Karpas-422 (cell line): ENCODE data around the gene FSTL3. TPM values are rescaled to one million over a fixed set of nuclear protein-coding genes. Genes with fewer than 3 reads are reported as not detected.

Source experiments
- DNase-seq: peaks from one replicate; pipeline ENCODE4 v3.0.0-alpha.2; 2015
- H2AFZ ChIP-seq: fragments of 200-600 bp; sonication (generic); 2 replicates; pipeline ENCODE4 v1.6.1; 2014; ENCODE audit warnings: antibody characterized with exemption, low read length, mixed read lengths
- H3K27ac ChIP-seq: fragments of 200-600 bp; sonication (generic); 2 replicates; pipeline ENCODE4 v1.5.1; 2014; ENCODE audit warnings: mild to moderate bottlenecking, low read length, moderate library complexity
- H3K27me3 ChIP-seq: fragments of 200-600 bp; sonication (generic); 2 replicates; pipeline ENCODE4 v1.6.1; 2014; ENCODE audit warnings: low read length, mixed read lengths
- H3K36me3 ChIP-seq: fragments of 200-600 bp; sonication (generic); 2 replicates; pipeline ENCODE4 v1.6.1; 2014; ENCODE audit warnings: low read length, mixed read lengths; ENCODE audit not compliant: insufficient read depth
- H3K4me1 ChIP-seq: fragments of 200-600 bp; sonication (generic); 2 replicates; pipeline ENCODE4 v1.6.1; 2014; ENCODE audit warnings: mild to moderate bottlenecking, low read length, mixed read lengths
- H3K4me2 ChIP-seq: fragments of 200-600 bp; sonication (generic); 2 replicates; pipeline ENCODE4 v1.6.1; 2014; ENCODE audit warnings: low read length, low read depth, mild to moderate bottlenecking; ENCODE audit not compliant: poor library complexity, severe bottlenecking
- H3K4me3 ChIP-seq: fragments of 200-600 bp; sonication (generic); 2 replicates; pipeline ENCODE4 v1.5.1; 2014; ENCODE audit warnings: mild to moderate bottlenecking, antibody characterized with exemption, low read length, mixed read lengths
- H3K79me2 ChIP-seq: fragments of 200-600 bp; sonication (generic); 2 replicates; pipeline ENCODE4 v1.6.1; 2014; ENCODE audit warnings: mild to moderate bottlenecking, low read length, mixed read lengths
- H3K9ac ChIP-seq: fragments of 200-600 bp; sonication (generic); 2 replicates; pipeline ENCODE4 v1.6.0; 2014; ENCODE audit warnings: low read length
- H3K9me2 ChIP-seq: fragments of 200-600 bp; sonication (generic), shearing (Covaris generic); replicated peaks from 2 replicates; pipeline ENCODE4 v1.6.0; 2014; ENCODE audit warnings: mild to moderate bottlenecking, low read length, moderate library complexity; ENCODE audit not compliant: insufficient read depth
- H3K9me3 ChIP-seq: fragments of 300-700, 200-600 bp; sonication (generic); 2 replicates; pipeline ENCODE4 v1.6.1; 2014; ENCODE audit warnings: low read length, mixed read lengths
- H4K20me1 ChIP-seq: fragments of 200-600 bp; sonication (generic); 2 replicates; pipeline ENCODE4 v1.6.1; 2014; ENCODE audit warnings: mild to moderate bottlenecking, antibody characterized with exemption, low read length, low read depth; ENCODE audit not compliant: insufficient read depth
- total RNA-seq: library from RNA; depleted of rRNA; stranded (reverse); fragments of >200 nt; shearing (Covaris generic); gene quantifications from 2 replicates; pipeline ENCODE4 v1.2.3, GENCODE V29; 2014; ENCODE audit warnings: low replicate concordance

The FSTL3 gene
- total RNA-seq, 1 experiment from 2014 or later, result 2.3 TPM

DNA sequence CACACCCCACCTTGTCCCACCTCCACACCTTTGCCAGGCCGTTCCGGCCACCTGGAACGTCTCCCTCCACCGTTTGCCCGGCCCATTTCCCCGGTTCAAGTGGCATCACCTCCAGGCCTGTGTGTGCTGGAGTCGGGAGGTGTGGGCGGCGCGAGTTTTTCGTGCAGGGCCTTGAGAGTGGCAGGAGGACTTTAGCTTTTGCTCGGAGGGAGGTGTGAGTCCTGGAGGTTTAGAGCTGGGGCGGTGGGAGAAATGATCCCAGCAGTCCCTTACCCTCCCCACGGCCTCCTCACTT is 28.2 kb downstream of the FSTL3 start:
- DNase-seq, result no peak
- no peak overlapping the region for H3K4me2 ChIP-seq
- no peak overlapping the region for H3K4me3 ChIP-seq
- H2AFZ ChIP-seq, result no peak overlapping the region
- H4K20me1 ChIP-seq, result no peaks in the 10 kb centered on the region
- H3K9ac ChIP-seq, result no peak overlapping the region
- H3K9me3 ChIP-seq, result no peaks in the 10 kb centered on the region
- no peaks in the 10 kb centered on the region for H3K9me2 ChIP-seq
- no peaks in the 10 kb centered on the region for H3K27me3 ChIP-seq
- no peak overlapping the region for H3K27ac ChIP-seq
- H3K36me3 ChIP-seq, result no peaks in the 10 kb centered on the region
- no peaks in the 10 kb centered on the region for H3K79me2 ChIP-seq
- H3K4me1 ChIP-seq, result no peaks in the 10 kb centered on the region

DNA sequence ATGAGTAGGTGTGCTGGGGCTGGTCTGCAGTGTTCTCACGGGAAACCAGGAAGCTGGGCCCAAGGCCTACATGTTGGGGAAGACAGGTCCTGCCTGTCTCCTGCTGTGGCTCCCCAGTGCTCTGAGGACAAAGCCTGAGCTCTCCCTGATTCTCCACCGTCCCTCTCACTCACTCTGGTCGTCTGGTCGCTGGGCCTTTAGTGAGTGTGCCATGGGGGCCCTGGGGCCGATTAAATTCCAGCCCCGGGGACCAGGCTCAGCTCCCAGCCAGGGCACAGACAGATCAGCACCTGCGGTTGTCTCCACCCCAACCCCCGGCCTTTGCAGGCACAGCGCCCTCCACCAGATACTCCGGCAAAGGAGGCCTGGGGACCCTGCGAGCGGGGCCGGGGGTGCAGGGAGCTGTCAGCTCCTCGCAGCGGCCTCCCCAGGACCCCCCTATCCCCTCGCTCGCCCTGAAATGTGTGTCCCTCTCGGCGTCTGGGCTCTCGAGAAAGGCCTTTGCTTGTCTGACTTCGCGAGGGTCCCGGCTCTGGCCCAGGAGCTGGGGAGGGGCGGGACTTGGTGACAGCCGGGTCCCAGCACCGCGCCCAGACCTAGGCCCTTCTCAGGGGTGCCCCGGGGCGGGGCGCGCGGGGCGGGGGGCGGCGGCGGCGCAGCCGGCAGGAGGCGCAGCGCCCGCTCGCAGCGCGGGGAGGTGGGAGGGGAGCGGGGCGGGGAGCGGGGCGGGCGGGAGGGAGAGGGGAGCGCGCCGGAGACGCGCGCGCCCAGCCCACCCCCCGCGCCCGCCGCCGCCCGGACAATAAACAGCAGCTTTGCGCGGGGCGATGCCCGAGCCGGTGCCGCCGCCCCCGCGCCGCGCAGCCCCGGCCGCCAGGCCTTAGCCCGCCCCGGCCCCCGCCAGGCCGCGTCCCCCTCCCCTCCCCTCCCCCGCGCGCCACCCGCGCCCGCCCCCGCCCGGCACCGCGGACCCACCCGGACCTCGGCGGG is 32.3 kb downstream of the FSTL3 start, which contains the start of gene PALM:
PALM (plus strand) TSS at position 782 of the 990 bp plus-strand sequence. CDS start 212 bp downstream, outside the sequence.
- no peaks in the 10 kb centered on the region for H3K27me3 ChIP-seq
- no peak within 1 kb of the TSS for H2AFZ ChIP-seq
- no peak for DNase-seq
- no peak within 1 kb of the TSS for H3K4me3 ChIP-seq
- H3K4me2 ChIP-seq, result no peak within 1 kb of the TSS
- no peaks in the 10 kb centered on the region for H4K20me1 ChIP-seq
- H3K79me2 ChIP-seq, result no peaks in the 10 kb centered on the region
- no peaks in the 10 kb centered on the region for H3K4me1 ChIP-seq
- H3K9ac ChIP-seq, result no peak within 1 kb of the TSS
- no peaks in the 10 kb centered on the region for H3K9me3 ChIP-seq
- H3K9me2 ChIP-seq, result no peaks in the 10 kb centered on the region
- H3K27ac ChIP-seq, result no peak within 1 kb of the TSS
- no peaks in the 10 kb centered on the region for H3K36me3 ChIP-seq

DNA sequence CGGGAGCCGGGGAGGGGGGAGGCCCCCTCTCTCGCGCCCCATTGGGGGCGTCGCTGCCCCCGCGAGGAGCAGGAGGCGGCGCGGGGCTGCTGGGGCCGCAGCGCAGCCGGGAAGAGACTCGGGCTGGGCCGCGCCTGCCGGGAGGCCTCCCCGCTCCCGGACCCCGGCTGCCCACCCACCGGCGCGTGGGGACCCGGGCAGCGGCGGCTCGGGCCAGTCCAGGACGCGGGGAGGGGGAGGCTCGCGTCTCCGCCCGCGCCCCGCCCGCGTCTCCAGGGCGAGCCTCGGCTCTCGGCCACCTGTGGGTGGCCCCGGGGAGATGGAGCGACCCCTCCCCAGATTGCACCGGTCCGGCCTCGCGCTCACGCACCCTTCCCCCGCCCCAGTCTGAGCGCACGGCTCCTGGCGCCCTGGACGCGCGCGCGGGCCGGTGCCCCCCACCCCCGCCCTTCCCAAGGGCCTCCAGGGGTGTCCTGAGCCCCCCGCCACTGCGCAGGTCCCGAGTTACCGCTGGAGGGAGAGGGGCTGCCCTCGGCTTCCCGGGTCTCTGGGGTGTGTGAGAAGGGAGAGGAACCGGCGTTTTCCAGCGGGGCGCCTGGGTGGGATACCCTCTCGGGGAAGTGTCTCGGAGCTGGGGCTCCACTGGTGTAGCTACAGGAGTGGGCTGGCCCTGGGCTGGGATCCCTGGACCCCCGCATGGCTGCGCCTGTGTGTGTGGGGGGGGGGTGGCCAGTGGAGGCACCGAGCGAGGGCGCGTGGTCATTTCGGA is 33.2 kb downstream of the FSTL3 start:
- no peaks in the 10 kb centered on the region for H3K9me2 ChIP-seq
- no peaks in the 10 kb centered on the region for H3K9me3 ChIP-seq
- no peaks in the 10 kb centered on the region for H3K4me1 ChIP-seq
- no peak overlapping the region for H3K9ac ChIP-seq
- no peaks in the 10 kb centered on the region for H3K79me2 ChIP-seq
- no peak overlapping the region for H3K27ac ChIP-seq
- no peaks in the 10 kb centered on the region for H4K20me1 ChIP-seq
- H2AFZ ChIP-seq, result no peak overlapping the region
- H3K4me2 ChIP-seq, result no peak overlapping the region
- no peak for DNase-seq
- H3K36me3 ChIP-seq, result no peaks in the 10 kb centered on the region
- H3K27me3 ChIP-seq, result no peaks in the 10 kb centered on the region
- H3K4me3 ChIP-seq, result no peak overlapping the region

DNA sequence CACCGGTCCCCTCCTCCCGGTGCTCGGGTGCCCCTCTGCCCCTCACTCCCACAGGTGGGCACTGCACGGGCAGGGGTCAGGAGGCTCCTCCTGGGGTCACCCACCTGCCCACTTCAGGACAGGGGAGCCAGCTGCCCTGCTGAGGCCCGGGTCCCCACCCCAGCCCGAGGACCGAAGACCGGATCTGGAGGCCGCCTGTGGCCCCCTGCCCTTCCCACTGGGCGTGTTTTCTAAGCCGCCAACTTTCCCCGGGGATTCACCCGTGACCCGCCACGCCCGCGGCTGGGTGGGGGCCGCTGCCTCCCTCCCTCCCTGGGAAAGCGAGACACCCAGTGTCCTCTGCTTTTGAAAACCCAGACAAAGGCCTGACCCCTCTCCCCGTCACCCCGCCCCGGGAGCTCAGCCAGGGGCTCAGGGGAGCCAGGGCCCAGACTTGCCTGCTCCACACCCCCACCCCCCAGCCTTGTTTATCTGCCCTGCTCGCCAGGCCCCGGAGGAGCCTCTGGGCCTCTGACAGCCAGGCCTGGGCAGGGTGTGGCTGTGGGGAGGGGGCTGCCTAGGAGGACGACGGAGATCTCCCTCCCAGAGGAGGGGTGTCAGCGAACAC is 33.9 kb downstream of the FSTL3 start:
- no peak overlapping the region for H3K4me2 ChIP-seq
- H3K9ac ChIP-seq, result no peak overlapping the region

DNA sequence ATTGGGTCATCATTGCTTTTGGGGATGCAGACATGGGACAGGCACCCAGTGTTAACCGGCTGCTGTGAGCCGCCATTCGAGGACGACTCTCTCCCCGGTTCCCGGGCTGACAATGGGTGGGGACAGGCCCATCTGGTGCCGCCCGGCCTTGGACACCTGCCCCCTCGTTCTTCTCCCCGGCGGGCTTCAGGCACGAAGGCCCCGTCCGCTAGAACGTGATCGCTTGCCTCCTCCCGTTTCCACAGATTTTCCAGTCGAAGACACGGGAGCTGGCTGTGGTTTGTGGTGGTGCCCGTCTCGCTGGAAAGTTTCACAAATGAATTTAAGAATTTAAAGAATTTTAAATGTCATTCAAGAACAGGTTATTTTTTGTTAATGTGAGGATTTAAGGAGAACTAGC is 34.6 kb downstream of the FSTL3 start:
- Histone ChIP-seq H3K27ac (no peak overlapping the region), H2AFZ (no peak overlapping the region), H3K9ac (no peak overlapping the region), H4K20me1 (no peaks in the 10 kb centered on the region), H3K4me2 (no peak overlapping the region), H3K36me3 (no peaks in the 10 kb centered on the region), H3K4me1 (no peaks in the 10 kb centered on the region), H3K4me3 (no peak overlapping the region), H3K9me3 (no peaks in the 10 kb centered on the region), H3K9me2 (no peaks in the 10 kb centered on the region), H3K27me3 (no peaks in the 10 kb centered on the region), H3K79me2 (no peaks in the 10 kb centered on the region)
- no peak for DNase-seq

More for the DNA sequence above, 33.9 kb downstream of the FSTL3 start:
- Histone ChIP-seq H3K79me2 (no peaks in the 10 kb centered on the region), H3K4me1 (no peaks in the 10 kb centered on the region), H3K9me3 (no peaks in the 10 kb centered on the region), H3K4me3 (no peak overlapping the region), H2AFZ (no peak overlapping the region), H3K27me3 (no peaks in the 10 kb centered on the region), H3K9me2 (no peaks in the 10 kb centered on the region), H4K20me1 (no peaks in the 10 kb centered on the region), H3K36me3 (no peaks in the 10 kb centered on the region), H3K27ac (no peak overlapping the region)
- DNase-seq, result no peak

DNA sequence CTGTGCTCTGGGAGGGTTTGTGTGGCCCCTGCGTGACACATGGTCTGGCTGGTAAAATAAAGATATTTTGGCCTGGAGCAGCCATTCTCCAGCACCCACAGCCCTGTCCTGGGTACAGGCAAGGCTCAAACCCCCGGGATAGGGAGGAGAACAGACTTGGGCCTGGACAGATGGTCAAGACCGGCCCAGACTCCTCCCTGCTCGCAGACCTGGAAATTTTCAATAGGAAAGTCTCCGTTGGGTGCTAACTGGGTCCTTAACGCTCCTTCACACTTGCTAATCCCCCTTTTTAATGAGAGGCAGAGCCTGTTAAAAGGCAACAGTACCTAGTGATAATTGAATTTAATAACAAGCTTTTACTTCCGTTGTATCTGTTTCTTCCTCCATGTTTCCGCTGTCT is 35.1 kb downstream of the FSTL3 start:
- H3K79me2 ChIP-seq, result no peaks in the 10 kb centered on the region
- no peak overlapping the region for H3K9ac ChIP-seq
- no peaks in the 10 kb centered on the region for H3K4me1 ChIP-seq
- no peak overlapping the region for H2AFZ ChIP-seq
- H3K9me2 ChIP-seq, result no peaks in the 10 kb centered on the region
- H3K4me3 ChIP-seq, result no peak overlapping the region
- no peak overlapping the region for H3K27ac ChIP-seq
- DNase-seq, result no peak
- no peaks in the 10 kb centered on the region for H3K36me3 ChIP-seq
- no peaks in the 10 kb centered on the region for H3K27me3 ChIP-seq
- H3K4me2 ChIP-seq, result no peak overlapping the region
- H4K20me1 ChIP-seq, result no peaks in the 10 kb centered on the region
- H3K9me3 ChIP-seq, result no peaks in the 10 kb centered on the region

DNA sequence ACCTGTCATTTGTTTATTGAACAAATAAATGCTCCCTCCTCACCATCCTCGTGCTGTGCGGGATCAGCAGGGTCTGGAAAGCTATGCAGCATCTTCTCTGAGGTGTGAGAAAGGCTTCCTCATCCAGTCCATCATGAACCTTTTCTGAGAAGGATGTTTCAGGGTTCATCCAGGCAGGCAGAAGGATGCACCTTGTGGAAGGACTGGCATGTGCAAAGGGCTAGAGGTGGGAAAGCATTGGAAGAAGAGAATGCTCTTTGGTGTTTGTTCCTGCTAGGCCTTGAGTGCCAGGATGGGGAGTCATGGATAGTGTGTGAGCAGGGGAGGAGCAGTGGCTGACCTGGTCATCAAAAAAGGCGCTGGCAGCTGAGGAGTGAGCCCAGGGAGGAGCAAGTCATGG is 39.2 kb downstream of the FSTL3 start:
- Histone ChIP-seq H3K79me2 (no peaks in the 10 kb centered on the region), H4K20me1 (no peaks in the 10 kb centered on the region), H3K9me3 (no peaks in the 10 kb centered on the region), H3K9me2 (no peaks in the 10 kb centered on the region), H3K27me3 (no peaks in the 10 kb centered on the region), H3K9ac (no peak overlapping the region), H3K4me1 (no peaks in the 10 kb centered on the region), H2AFZ (no peak overlapping the region), H3K27ac (no peak overlapping the region), H3K36me3 (no peaks in the 10 kb centered on the region), H3K4me2 (no peak overlapping the region), H3K4me3 (no peak overlapping the region)
- no peak for DNase-seq
